ENCODE measurements around the gene SLC8A1. TPM values are rescaled to one million over a fixed set of nuclear protein-coding genes. Genes with fewer than 3 reads are reported as not detected.

Gene SLC8A1
- total and polyA plus RNA-seq, 7 experiments from 2014 or later = 0.95 to 22.8 (median 1.5) TPM; not detected in 2

DNA sequence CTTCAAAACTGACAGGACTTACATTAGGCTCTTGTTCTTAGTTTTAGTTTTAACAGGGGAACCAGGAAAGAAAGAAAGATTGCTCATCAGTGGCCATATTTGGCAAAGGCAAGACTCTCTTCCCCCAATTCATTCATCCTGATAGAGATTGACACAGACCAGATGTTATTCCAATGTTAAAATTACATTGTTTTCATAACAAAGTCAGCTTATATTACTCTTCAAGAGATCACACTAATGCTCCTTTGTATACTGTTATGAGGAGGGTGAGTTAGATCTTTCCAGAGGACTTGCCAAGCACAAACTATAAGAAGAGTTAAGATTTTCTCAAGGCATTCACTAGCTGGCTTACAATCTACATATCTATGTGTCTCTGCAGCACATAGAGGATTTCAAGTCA is 252.1 kb downstream of the SLC8A1 start:
- H3K36me3 ChIP-seq (ENCODE audit: control insufficient read depth in 2 of 3, insufficient read depth in 3 of 3, low read length in 3 of 3) = no peaks in the 10 kb centered on the region
- no peak overlapping the region for H3K4me3 Mint-ChIP-seq
- no peaks in the 10 kb centered on the region for H3K4me1 ChIP-seq (ENCODE audit: control insufficient read depth in 2 of 2, insufficient read depth in 2 of 2, low read length in 2 of 2)
- no peak overlapping the region for H3K27ac ChIP-seq (ENCODE audit: low read depth, low read length)
- H3K4me1 Mint-ChIP-seq = peaks cover 0 to 2% (median 0%) of the 10 kb centered on the region in 7 donors
- H3K36me3 Mint-ChIP-seq = peaks cover 0 to under 1% (median 0%) of the 10 kb centered on the region in 5 donors
- H3K4me3 ChIP-seq (ENCODE audit: low read length) = no peak overlapping the region
- intact Hi-C loops (cut with micrococcal nuclease) = no loop called here
- ATAC-seq (no peak), DNase-seq (no peak)
- POLR2A ChIA-PET = no interaction called here
- H3K9me3 ChIP-seq (ENCODE audit: control insufficient read depth in 2 of 3, low read length in 3 of 3) = no peaks in the 10 kb centered on the region
- H3K27me3 ChIP-seq (ENCODE audit: control insufficient read depth in 2 of 2, insufficient read depth in 2 of 2, low read length in 2 of 2) = no peaks in the 10 kb centered on the region
- peaks cover 0 to 7% (median 0%) of the 10 kb centered on the region in 11 donors for H3K9me3 Mint-ChIP-seq
- no peaks in the 10 kb centered on the region for H3K27me3 Mint-ChIP-seq
- CTCF ChIA-PET = no interaction called here
- H3K27ac Mint-ChIP-seq = no peak overlapping the region

DNA sequence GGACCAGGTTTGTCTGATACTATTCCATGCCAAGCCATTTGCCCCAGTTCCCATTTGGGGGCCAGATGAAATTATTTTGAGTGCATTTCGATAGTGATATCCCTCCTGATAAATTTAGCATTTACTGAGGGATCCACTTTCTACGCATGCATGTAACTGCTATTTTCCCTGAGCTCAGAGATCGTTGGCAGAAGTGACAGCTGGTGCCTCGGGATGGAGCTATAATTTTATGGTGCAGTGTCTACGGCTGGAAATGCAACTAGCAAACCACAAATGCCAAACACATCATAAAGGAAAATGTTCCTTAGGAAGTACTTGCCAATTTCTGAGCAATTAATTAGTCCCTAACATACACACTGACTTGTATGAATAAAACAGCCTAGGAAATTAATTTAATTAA is 254.8 kb downstream of the SLC8A1 start:
- no peak for DNase-seq
- no peak overlapping the region for H3K27ac ChIP-seq (ENCODE audit: low read depth, low read length)
- POLR2A ChIA-PET = no interaction called here
- CTCF ChIA-PET = no interaction called here
- peaks cover 0 to 10% (median 0%) of the 10 kb centered on the region in 11 donors for H3K9me3 Mint-ChIP-seq
- H3K4me3 Mint-ChIP-seq = no peak overlapping the region
- no peaks in the 10 kb centered on the region for H3K27me3 Mint-ChIP-seq
- no peaks in the 10 kb centered on the region for H3K36me3 ChIP-seq (ENCODE audit: control insufficient read depth in 2 of 3, insufficient read depth in 3 of 3, low read length in 3 of 3)
- no peak overlapping the region for H3K27ac Mint-ChIP-seq
- H3K27me3 ChIP-seq (ENCODE audit: control insufficient read depth in 2 of 2, insufficient read depth in 2 of 2, low read length in 2 of 2) = no peaks in the 10 kb centered on the region
- H3K4me3 ChIP-seq (ENCODE audit: low read length) = no peak overlapping the region
- H3K9me3 ChIP-seq (ENCODE audit: control insufficient read depth in 2 of 3, low read length in 3 of 3) = no peaks in the 10 kb centered on the region
- no peaks in the 10 kb centered on the region for H3K36me3 Mint-ChIP-seq
- intact Hi-C loops (cut with micrococcal nuclease) = no loop called here
- H3K4me1 Mint-ChIP-seq = peaks cover 0 to under 1% (median 0%) of the 10 kb centered on the region in 7 donors
- no peaks in the 10 kb centered on the region for H3K4me1 ChIP-seq (ENCODE audit: control insufficient read depth in 2 of 2, insufficient read depth in 2 of 2, low read length in 2 of 2)
- ATAC-seq = no peak

GRCh38 chr2:40193670-40194026 is 258.2 kb downstream of the SLC8A1 start:
- Mint-ChIP-seq H3K27ac (no peak overlapping the region), H3K27me3 (no peaks in the 10 kb centered on the region), H3K4me1 (no peaks in the 10 kb centered on the region), H3K9me3 (peaks cover 0 to 4% (median 0%) of the 10 kb centered on the region in 11 donors), H3K4me3 (no peak overlapping the region), H3K36me3 (no peaks in the 10 kb centered on the region)
- H3K27ac ChIP-seq (ENCODE audit: low read depth, low read length) = no peak overlapping the region
- POLR2A ChIA-PET = no interaction called here
- intact Hi-C loops (cut with micrococcal nuclease) = no loop called here
- CTCF ChIA-PET = no interaction called here
- no peaks in the 10 kb centered on the region for H3K36me3 ChIP-seq (ENCODE audit: control insufficient read depth in 2 of 3, insufficient read depth in 3 of 3, low read length in 3 of 3)
- no peak for DNase-seq
- H3K4me3 ChIP-seq (ENCODE audit: low read length) = no peak overlapping the region
- H3K27me3 ChIP-seq (ENCODE audit: control insufficient read depth in 2 of 2, insufficient read depth in 2 of 2, low read length in 2 of 2) = no peaks in the 10 kb centered on the region
- H3K9me3 ChIP-seq (ENCODE audit: control insufficient read depth in 2 of 3, low read length in 3 of 3) = no peaks in the 10 kb centered on the region
- no peaks in the 10 kb centered on the region for H3K4me1 ChIP-seq (ENCODE audit: control insufficient read depth in 2 of 2, insufficient read depth in 2 of 2, low read length in 2 of 2)
- ATAC-seq = no peak

DNA sequence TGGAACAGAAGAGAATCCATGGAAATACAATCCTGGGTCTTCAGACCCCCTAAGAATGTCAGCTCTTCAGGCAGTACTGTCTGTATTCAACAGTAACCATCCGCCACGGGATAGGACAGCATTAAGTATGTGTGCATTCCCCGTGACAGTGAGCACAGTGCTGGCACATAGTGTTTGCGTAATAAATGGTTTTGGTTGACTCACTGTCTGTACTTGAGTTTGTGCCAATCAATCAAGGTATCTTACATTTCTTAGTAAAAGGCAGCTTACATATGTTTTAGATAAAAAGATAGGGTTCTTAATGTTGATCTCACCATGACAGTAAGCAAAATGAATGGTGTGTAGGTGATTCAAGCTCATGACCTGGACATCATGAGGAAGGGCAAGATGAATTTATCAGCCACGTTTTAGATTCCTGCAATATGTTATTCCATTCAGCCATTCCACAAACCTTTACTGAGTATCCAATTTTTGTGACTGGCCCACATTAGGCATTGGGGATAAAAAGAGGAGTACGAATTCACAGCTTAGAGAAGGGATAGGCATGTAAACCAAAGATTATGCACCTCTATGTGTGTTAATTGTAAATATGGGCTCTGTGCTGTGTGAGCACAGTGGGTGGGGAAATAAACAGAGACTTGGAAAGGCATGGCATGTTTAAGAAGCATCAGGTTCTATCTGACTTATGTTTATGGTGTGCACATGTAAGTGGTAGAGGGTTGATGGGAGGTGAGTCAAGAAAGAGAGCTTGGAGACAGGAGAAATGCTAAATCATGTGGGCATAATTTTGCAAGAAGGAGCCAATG is 258.8 kb downstream of the SLC8A1 start:
- CTCF ChIA-PET = no interaction called here
- no peak overlapping the region for H3K27ac Mint-ChIP-seq
- intact Hi-C loops (cut with micrococcal nuclease) = no loop called here
- Histone ChIP-seq H3K27ac (ENCODE audit: low read depth, low read length) (no peak overlapping the region), H3K4me3 (ENCODE audit: low read length) (no peak overlapping the region), H3K4me1 (ENCODE audit: control insufficient read depth in 2 of 2, insufficient read depth in 2 of 2, low read length in 2 of 2) (no peaks in the 10 kb centered on the region), H3K27me3 (ENCODE audit: control insufficient read depth in 2 of 2, insufficient read depth in 2 of 2, low read length in 2 of 2) (no peaks in the 10 kb centered on the region), H3K9me3 (ENCODE audit: control insufficient read depth in 2 of 3, low read length in 3 of 3) (no peaks in the 10 kb centered on the region), H3K36me3 (ENCODE audit: control insufficient read depth in 2 of 3, insufficient read depth in 3 of 3, low read length in 3 of 3) (no peaks in the 10 kb centered on the region)
- no peaks in the 10 kb centered on the region for H3K4me1 Mint-ChIP-seq
- H3K9me3 Mint-ChIP-seq = peaks cover 0 to 4% (median 0%) of the 10 kb centered on the region in 11 donors
- no peaks in the 10 kb centered on the region for H3K36me3 Mint-ChIP-seq
- H3K4me3 Mint-ChIP-seq = no peak overlapping the region
- DNase-seq (no peak), ATAC-seq (no peak)
- POLR2A ChIA-PET = no interaction called here
- H3K27me3 Mint-ChIP-seq = no peaks in the 10 kb centered on the region

DNA sequence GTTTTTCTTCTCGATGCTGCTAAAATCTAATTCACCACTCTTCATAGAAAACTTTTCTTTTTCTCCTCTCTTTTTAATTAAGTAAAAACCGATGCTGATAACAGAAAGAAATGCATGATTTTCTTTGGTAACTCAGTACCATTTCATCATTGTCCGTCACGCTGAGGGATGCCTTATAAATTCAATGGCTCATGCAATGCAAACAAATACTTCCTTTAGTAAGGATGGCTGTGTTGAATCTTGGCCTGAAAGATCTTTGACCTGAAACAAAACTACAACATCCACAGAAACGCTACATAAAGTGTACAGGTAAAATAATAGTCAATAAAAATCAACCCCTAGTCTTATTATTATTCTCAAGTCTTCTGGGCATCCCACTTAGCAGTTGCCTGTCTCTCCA is 261.4 kb downstream of the SLC8A1 start:
- Mint-ChIP-seq H3K27me3 (no peaks in the 10 kb centered on the region), H3K4me3 (no peak overlapping the region), H3K9me3 (peaks cover 0 to 4% (median 0%) of the 10 kb centered on the region in 11 donors), H3K4me1 (no peaks in the 10 kb centered on the region), H3K36me3 (no peaks in the 10 kb centered on the region), H3K27ac (no peak overlapping the region)
- DNase-seq = no peak
- Histone ChIP-seq H3K4me3 (ENCODE audit: low read length) (no peak overlapping the region), H3K9me3 (ENCODE audit: control insufficient read depth in 2 of 3, low read length in 3 of 3) (no peaks in the 10 kb centered on the region), H3K27ac (ENCODE audit: low read depth, low read length) (no peak overlapping the region), H3K36me3 (ENCODE audit: control insufficient read depth in 2 of 3, insufficient read depth in 3 of 3, low read length in 3 of 3) (no peaks in the 10 kb centered on the region), H3K4me1 (ENCODE audit: control insufficient read depth in 2 of 2, insufficient read depth in 2 of 2, low read length in 2 of 2) (no peaks in the 10 kb centered on the region), H3K27me3 (ENCODE audit: control insufficient read depth in 2 of 2, insufficient read depth in 2 of 2, low read length in 2 of 2) (no peaks in the 10 kb centered on the region)
- ChIA-PET POLR2A (no interaction called here), CTCF (no interaction called here)
- intact Hi-C loops (cut with micrococcal nuclease) = no loop called here
- no peak for ATAC-seq

DNA sequence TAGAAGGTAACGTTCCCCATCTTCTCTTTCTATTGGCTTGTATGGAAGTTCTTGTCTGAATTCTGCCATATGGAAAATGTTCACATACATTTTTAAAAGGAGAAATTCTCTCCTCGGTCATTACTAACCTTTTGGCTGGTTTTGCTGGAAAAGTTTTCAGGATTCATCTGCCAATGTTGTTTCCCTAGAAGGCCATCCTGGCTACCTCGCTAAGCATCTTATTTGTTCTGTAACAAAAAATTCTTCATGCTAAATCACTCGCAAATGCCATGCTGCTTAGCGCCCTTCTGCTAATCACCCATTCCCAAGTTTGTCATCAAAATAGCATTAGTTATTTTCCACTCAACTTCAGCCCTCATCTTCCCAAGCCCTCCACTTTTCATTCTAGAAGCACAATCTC is 262.0 kb downstream of the SLC8A1 start:
- intact Hi-C loops (cut with micrococcal nuclease) = no loop called here
- H3K36me3 Mint-ChIP-seq = no peaks in the 10 kb centered on the region
- DNase-seq = no peak

DNA sequence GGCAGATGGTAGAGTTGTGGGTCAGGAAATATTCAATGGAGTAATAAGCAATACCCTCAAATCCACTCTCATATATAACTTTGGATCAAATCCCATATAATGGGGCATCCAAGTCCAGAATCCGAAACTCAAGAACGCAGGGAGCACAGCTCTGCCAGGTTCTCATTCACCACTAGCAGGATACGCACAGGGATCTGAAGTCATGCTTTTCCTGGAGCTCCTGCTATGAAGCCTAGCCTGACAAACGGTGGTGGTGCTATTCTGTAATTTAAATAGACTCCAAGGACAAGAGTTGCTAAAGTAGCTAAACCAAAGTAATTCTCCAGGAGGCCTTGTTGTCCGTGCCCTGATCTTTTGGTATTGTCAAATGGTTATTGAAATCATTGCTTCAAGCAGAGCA is 264.8 kb downstream of the SLC8A1 start:
- Mint-ChIP-seq H3K36me3 (no peaks in the 10 kb centered on the region), H3K27ac (no peak overlapping the region), H3K4me1 (no peaks in the 10 kb centered on the region), H3K9me3 (no peaks in the 10 kb centered on the region), H3K27me3 (no peaks in the 10 kb centered on the region), H3K4me3 (no peak overlapping the region)
- no peaks in the 10 kb centered on the region for H3K36me3 ChIP-seq (ENCODE audit: control insufficient read depth in 2 of 3, insufficient read depth in 3 of 3, low read length in 3 of 3)
- POLR2A ChIA-PET = no interaction called here
- no peaks in the 10 kb centered on the region for H3K4me1 ChIP-seq (ENCODE audit: control insufficient read depth in 2 of 2, insufficient read depth in 2 of 2, low read length in 2 of 2)
- H3K27ac ChIP-seq (ENCODE audit: low read depth, low read length) = no peak overlapping the region
- no peaks in the 10 kb centered on the region for H3K9me3 ChIP-seq (ENCODE audit: control insufficient read depth in 2 of 3, low read length in 3 of 3)
- DNase-seq = no peak
- CTCF ChIA-PET = no interaction called here
- no peak for ATAC-seq
- no peak overlapping the region for H3K4me3 ChIP-seq (ENCODE audit: low read length)
- no peaks in the 10 kb centered on the region for H3K27me3 ChIP-seq (ENCODE audit: control insufficient read depth in 2 of 2, insufficient read depth in 2 of 2, low read length in 2 of 2)
- intact Hi-C loops (cut with micrococcal nuclease) = no loop called here

More for the DNA sequence above, 262.0 kb downstream of the SLC8A1 start:
- Mint-ChIP-seq H3K27ac (no peak overlapping the region), H3K4me3 (no peak overlapping the region), H3K4me1 (no peaks in the 10 kb centered on the region), H3K27me3 (no peaks in the 10 kb centered on the region), H3K9me3 (peaks cover 0 to 4% (median 0%) of the 10 kb centered on the region in 11 donors)
- ATAC-seq = no peak
- H3K4me1 ChIP-seq (ENCODE audit: control insufficient read depth in 2 of 2, insufficient read depth in 2 of 2, low read length in 2 of 2) = no peaks in the 10 kb centered on the region
- no peak overlapping the region for H3K4me3 ChIP-seq (ENCODE audit: low read length)
- no peaks in the 10 kb centered on the region for H3K9me3 ChIP-seq (ENCODE audit: control insufficient read depth in 2 of 3, low read length in 3 of 3)
- H3K27me3 ChIP-seq (ENCODE audit: control insufficient read depth in 2 of 2, insufficient read depth in 2 of 2, low read length in 2 of 2) = no peaks in the 10 kb centered on the region
- H3K27ac ChIP-seq (ENCODE audit: low read depth, low read length) = no peak overlapping the region
- ChIA-PET CTCF (no interaction called here), POLR2A (no interaction called here)
- no peaks in the 10 kb centered on the region for H3K36me3 ChIP-seq (ENCODE audit: control insufficient read depth in 2 of 3, insufficient read depth in 3 of 3, low read length in 3 of 3)

All from naive thymus-derived CD4-positive, alpha-beta T cell (primary cell).